ENCODE data around the gene ITGA7. TPM values are rescaled to one million over a fixed set of nuclear protein-coding genes. Genes with fewer than 3 reads are reported as not detected.
A peak's percentile ranks its signal among the peaks of the same experiment; 100 is the strongest.

ITGA7 gene
- total RNA-seq, 2 experiments from 2014 or later, result 4.3 to 4.8 TPM

DNA sequence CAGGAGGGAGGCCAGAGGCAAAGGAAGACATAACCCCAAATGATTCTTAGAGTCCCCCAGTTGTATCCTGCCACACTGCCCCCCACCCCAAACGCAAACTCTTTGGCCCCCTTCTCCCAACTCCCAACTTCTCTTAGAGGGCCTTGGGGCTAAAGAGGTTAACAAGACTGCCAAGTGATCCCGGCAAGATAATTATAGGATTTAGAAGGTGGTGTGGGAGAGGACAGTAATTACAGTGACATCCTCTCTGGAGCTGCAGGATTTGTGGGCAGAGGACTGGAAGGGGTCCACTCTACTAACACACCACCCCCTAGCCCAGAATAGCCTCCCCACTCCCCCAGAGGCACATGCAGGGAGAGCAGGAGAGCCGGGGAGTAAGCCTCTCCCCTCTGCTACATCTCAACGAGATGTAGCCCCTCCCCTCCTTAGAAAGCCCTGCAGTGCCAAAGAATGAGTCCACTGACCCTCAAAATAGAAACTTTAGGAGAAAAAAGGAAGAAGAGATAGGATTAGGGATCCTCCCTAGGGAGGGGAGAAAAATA lies 29.9 kb upstream of the ITGA7 start:
- ATAC-seq, result peak; percentile 14
- DNase-seq, result no peak
- POLR2A ChIA-PET, result interaction anchor here (0.6 to 3.7 kb wide), 11 partner anchors 8 to 379 kb away, joined by 3 to 22 read pairs (median 4); partner anchors contain the start of genes CD63, PYM1, RDH5 and RPL41
- intact Hi-C loops (cut with micrococcal nuclease), result loop anchor here (2.0 to 10.0 kb wide), 4 partner anchors 80 to 303 kb away; partner anchors contain the start of genes ORMDL2, PYM1, RAB5B and RPS26
- Mint-ChIP-seq H3K27me3 (no peaks in the 10 kb centered on the region), H3K36me3 (ENCODE audit: low read depth) (no peaks in the 10 kb centered on the region), H3K4me1 (ENCODE audit: low read depth) (peaks cover 24% of the 10 kb centered on the region), H3K9me3 (no peaks in the 10 kb centered on the region), H3K4me3 (peak overlapping the region; percentile 72), H3K27ac (peak overlapping the region; percentile 92)
- CTCF ChIA-PET, result interaction anchor here (0.8 to 5.7 kb wide), 51 partner anchors 8 to 574 kb away, joined by 3 to 87 read pairs (median 9); partner anchors contain the start of genes BLOC1S1, CD63, DNAJC14 and ITGA7
- TF ChIP-seq, protein P1, sequence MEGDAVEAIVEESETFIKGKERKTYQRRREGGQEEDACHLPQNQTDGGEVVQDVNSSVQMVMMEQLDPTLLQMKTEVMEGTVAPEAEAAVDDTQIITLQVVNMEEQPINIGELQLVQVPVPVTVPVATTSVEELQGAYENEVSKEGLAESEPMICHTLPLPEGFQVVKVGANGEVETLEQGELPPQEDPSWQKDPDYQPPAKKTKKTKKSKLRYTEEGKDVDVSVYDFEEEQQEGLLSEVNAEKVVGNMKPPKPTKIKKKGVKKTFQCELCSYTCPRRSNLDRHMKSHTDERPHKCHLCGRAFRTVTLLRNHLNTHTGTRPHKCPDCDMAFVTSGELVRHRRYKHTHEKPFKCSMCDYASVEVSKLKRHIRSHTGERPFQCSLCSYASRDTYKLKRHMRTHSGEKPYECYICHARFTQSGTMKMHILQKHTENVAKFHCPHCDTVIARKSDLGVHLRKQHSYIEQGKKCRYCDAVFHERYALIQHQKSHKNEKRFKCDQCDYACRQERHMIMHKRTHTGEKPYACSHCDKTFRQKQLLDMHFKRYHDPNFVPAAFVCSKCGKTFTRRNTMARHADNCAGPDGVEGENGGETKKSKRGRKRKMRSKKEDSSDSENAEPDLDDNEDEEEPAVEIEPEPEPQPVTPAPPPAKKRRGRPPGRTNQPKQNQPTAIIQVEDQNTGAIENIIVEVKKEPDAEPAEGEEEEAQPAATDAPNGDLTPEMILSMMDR (IDR thresholded peaks at IDR 0.05), result no peak

DNA sequence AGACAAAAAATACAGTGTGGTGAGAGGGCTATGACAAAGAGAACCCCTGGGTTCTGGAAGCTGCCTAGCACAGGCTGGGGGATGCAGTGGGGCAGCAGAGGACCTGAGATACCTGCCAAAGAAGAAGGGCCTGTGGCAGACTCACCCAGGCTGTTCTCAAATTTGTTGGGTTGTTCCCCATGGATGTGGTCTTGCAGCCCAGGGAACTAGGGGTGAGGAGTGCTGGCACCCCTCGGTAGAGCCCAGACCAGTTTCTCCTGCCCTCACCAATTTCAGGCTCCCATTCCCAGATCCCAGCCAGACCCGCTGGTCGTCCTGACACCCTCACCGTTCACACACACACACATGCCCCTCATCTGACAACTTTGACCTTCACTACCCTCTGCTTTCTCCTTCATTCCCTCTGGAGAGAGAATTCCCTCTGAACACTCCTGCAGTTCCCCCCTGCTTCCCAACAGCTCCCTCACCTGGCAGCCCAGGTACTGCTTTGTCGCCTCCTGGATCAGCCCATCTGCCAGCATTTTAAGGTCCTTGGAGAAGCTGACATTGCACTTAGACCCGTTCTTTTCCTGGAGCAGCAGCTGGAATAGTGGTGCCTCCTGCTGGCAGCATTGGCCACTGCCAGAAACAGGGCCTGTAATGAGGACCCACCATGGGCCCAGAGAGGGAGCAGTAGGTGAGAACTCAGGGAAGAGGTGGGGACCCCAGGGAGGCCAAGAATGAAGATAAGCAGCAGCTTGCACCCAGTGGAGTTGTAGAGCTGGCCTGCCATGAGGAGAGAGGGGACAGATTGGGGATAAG lies 29.3 kb upstream of the ITGA7 start:
- ChIA-PET CTCF (interaction anchor here (1.3 to 5.7 kb wide), 24 partner anchors 7 to 548 kb away, joined by 3 to 87 read pairs (median 18); partner anchors contain the start of genes BLOC1S1, CD63, DNAJC14 and ITGA7), POLR2A (interaction anchor here (0.6 to 3.7 kb wide), 7 partner anchors 7 to 307 kb away, joined by 3 to 22 read pairs (median 6); partner anchors contain the start of genes CD63, PYM1 and RDH5)
- intact Hi-C loops (cut with micrococcal nuclease), result loop anchor here (5.0 to 10.0 kb wide), 3 partner anchors 80 to 238 kb away; partner anchors contain the start of genes ORMDL2, PYM1, RAB5B and SARNP
- Mint-ChIP-seq H3K27ac (peak overlapping the region; percentile 92), H3K27me3 (no peaks in the 10 kb centered on the region), H3K4me3 (peak overlapping the region; percentile 35), H3K9me3 (no peaks in the 10 kb centered on the region), H3K36me3 (ENCODE audit: low read depth) (no peaks in the 10 kb centered on the region), H3K4me1 (ENCODE audit: low read depth) (peaks cover 19% of the 10 kb centered on the region)
- DNase-seq, result peak; percentile 83
- peak; percentile 38 for ATAC-seq
- TF ChIP-seq, protein P1 (IDR thresholded peaks at IDR 0.05), result peak; percentile 85

DNA sequence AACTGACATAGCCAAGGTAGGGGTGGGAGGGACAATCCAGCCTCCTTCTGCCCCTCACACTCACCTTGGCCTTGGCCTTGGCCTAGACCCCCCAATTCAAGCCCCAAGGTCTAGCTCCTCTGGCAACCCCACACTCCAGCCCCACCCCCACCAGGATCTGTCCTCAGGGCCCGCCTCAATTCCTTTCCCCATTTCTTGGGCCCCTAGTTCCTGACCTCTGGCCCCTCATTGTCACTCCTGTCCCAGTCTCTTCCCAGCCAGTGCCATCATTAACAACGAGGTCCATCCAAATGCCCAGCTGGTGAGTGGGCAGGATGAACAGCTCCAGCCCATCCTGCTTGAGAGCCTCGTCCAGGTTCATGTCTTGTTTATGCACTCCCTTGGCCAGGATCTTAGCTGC lies 28.4 kb upstream of the ITGA7 start:
- H3K9me3 Mint-ChIP-seq, result no peaks in the 10 kb centered on the region
- no peak for ATAC-seq
- no peak overlapping the region for H3K27ac Mint-ChIP-seq
- no peak overlapping the region for H3K4me3 Mint-ChIP-seq
- H3K4me1 Mint-ChIP-seq (ENCODE audit: low read depth), result peaks cover 18% of the 10 kb centered on the region
- H3K27me3 Mint-ChIP-seq, result no peaks in the 10 kb centered on the region
- CTCF ChIA-PET, result interaction anchor here (1.2 to 5.6 kb wide), 8 partner anchors 13 to 190 kb away, joined by 3 to 87 read pairs (median 28); partner anchors contain the start of genes BLOC1S1, DNAJC14 and RDH5
- no peaks in the 10 kb centered on the region for H3K36me3 Mint-ChIP-seq (ENCODE audit: low read depth)
- no peak for DNase-seq
- TF ChIP-seq, protein P1 (IDR thresholded peaks at IDR 0.05), result no peak
- intact Hi-C loops (cut with micrococcal nuclease), result loop anchor here (5.0 to 10.0 kb wide), 3 partner anchors 81 to 239 kb away; partner anchors contain the start of genes ORMDL2, PYM1, RAB5B and SARNP
- POLR2A ChIA-PET, result no interaction called here

DNA sequence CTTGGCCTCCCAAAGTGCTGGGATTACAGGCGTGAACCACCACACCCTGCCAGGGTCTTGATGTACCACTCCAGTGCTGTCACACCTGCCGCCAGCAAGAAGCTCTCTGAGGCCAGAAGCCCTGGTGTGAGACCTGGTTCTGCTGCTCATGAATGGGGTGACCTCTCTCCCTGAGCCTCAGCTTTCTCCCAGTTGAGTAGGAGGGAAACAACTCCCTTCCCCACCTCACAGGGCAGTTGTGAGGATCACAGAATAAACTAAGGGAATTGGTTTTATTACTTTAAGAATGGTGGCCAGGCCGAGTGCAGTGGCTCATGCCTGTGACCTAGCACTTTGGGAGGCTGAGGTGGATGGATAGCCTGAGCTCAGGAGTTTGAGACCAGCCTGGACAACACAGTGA lies 26.9 kb upstream of the ITGA7 start:
- intact Hi-C loops (cut with micrococcal nuclease), result loop anchor here (10.0 kb wide), 1 partner anchor 240 kb away; the partner anchor contains the start of gene RAB5B
- no peak overlapping the region for H3K4me3 Mint-ChIP-seq
- no peak for DNase-seq
- peaks cover 27% of the 10 kb centered on the region for H3K4me1 Mint-ChIP-seq (ENCODE audit: low read depth)
- H3K9me3 Mint-ChIP-seq, result no peaks in the 10 kb centered on the region
- no peak for ATAC-seq
- no peaks in the 10 kb centered on the region for H3K27me3 Mint-ChIP-seq
- peaks cover 2% of the 10 kb centered on the region for H3K36me3 Mint-ChIP-seq (ENCODE audit: low read depth)
- TF ChIP-seq, protein P1 (IDR thresholded peaks at IDR 0.05), result no peak
- no peak overlapping the region for H3K27ac Mint-ChIP-seq
- ChIA-PET POLR2A (interaction anchor here (1.0 kb wide), 1 partner anchor 19 kb away, joined by 4 read pairs; no protein-coding TSS in a partner anchor), CTCF (interaction anchor here (0.8 to 4.6 kb wide), 5 partner anchors 10 to 295 kb away, joined by 3 to 34 read pairs (median 4); no protein-coding TSS in a partner anchor)

Measured in activated CD8-positive, alpha-beta T cell treated with anti-CD3 and anti-CD28 coated beads for 36 hours (primary cell).